GM19025 (cell line): ENCODE results near the gene RUFY2.
"Not testable (repeated sequence)": the region's sequence is repeated elsewhere in the genome, so short reads cannot be mapped to it uniquely, and the experiment has no call there.

Experiments used
- ATAC-seq: cut with Tn5 transposase; IDR thresholded peaks from one replicate; pipeline ENCODE4 v1.9.1; 2021; ENCODE audit warnings: mild to moderate bottlenecking, low read depth, moderate library complexity; ENCODE audit not compliant: unreplicated experiment

RUFY2 gene

GRCh38 chr10:68327889-68328786 is 78.9 kb downstream of the RUFY2 start:
- ATAC-seq = no peak

GRCh38 chr10:68324396-68324795 is 82.7 kb downstream of the RUFY2 start:
- not testable (repeated sequence) for ATAC-seq

GRCh38 chr10:68318331-68319059 is 88.6 kb downstream of the RUFY2 start:
- ATAC-seq = no peak

DNA sequence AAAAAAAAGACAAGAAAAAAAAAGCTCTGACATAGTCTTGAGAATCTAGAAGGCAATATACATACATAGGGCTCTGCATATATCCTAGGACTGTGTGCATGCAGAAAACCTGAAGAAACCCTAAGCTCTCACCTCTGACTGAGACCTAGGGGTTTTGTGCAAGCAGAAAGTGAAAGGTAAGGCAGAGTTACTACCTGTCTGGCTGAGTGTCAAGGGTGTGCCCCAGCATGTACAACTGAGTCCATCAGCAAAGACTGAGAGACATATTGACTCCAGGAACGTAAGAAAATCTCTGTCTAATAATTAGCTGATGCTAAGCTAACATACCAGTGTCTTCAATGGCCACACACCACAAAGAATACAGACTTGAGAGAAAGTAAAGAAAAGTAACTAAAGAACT is 91.5 kb downstream of the RUFY2 start:
- no peak for ATAC-seq

GRCh38 chr10:68314930-68315329 is 92.1 kb downstream of the RUFY2 start:
- ATAC-seq = not testable (repeated sequence)

DNA sequence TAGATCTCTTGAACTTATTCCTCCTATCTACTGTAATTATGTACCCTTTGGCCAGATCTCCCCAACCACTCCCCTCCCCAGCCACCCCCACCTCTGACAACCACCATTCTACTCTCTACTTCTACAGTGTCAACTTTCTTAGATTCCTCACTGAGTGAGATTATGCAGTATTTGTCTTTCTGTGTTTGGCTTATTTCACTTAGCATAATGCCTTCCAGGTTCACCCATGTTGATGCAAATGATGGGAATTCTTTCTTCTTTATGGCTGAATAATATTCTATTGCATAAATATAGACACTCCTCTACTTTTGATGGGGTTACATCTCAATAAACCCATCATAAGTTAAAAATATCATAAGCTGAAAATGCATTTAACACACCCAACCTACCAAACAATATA is 96.5 kb downstream of the RUFY2 start:
- no peak for ATAC-seq

- ATAC-seq = no peak
Measured at GRCh38 chr10:68305854-68306253, 101.2 kb downstream of the RUFY2 start.

DNA sequence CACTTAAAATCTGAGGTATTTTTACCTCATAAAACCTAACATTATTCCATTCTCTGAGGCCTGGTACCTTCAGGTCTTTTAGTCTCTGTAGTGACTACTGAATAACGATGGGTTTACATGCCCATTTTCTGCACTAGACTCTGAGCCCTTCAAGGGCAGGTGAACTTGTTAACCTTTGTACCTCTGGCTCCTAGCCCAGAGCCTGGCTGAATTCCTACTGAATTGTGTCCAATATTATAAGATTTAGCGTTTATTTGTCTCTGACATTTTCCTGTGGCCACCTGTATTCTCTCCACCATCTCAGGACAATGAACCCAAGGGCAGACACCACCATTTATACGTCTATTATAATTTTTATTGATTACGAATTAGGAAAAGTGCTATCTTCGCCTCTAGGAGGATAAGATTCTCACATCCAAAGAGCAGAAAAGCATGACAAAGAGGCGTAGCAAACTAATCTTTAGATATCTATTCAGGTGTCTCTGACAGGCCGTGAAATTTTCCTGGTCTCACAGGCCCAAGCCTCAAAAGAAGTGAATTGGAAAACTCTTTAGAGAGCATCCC is 103.1 kb downstream of the RUFY2 start:
- no peak for ATAC-seq

DNA sequence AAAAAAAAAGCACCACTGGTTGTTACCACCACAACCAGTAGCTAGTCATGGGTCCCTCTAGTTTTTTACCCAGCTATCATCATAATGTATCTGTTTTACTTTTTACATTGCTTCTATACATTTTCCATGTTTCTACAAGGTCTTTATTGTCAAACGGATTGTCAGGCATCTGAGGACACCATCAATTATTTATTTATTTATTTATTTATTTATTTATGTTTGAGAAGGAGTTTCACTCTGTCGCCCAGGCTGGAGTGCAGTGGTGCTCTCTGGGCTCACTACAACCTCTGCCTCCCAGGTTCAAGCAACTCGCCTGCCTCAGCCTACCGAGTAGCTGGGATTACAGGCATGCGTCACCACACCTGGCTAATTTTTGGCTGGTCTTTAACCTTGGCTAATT is 104.2 kb downstream of the RUFY2 start:
- ATAC-seq = no peak

GRCh38 chr10:68302503-68302823 is 104.6 kb downstream of the RUFY2 start:
- no peak for ATAC-seq

- no peak for ATAC-seq
Measured at GRCh38 chr10:68301790-68302502, 105.1 kb downstream of the RUFY2 start.

GRCh38 chr10:68301301-68301700 is 105.8 kb downstream of the RUFY2 start:
- no peak for ATAC-seq

DNA sequence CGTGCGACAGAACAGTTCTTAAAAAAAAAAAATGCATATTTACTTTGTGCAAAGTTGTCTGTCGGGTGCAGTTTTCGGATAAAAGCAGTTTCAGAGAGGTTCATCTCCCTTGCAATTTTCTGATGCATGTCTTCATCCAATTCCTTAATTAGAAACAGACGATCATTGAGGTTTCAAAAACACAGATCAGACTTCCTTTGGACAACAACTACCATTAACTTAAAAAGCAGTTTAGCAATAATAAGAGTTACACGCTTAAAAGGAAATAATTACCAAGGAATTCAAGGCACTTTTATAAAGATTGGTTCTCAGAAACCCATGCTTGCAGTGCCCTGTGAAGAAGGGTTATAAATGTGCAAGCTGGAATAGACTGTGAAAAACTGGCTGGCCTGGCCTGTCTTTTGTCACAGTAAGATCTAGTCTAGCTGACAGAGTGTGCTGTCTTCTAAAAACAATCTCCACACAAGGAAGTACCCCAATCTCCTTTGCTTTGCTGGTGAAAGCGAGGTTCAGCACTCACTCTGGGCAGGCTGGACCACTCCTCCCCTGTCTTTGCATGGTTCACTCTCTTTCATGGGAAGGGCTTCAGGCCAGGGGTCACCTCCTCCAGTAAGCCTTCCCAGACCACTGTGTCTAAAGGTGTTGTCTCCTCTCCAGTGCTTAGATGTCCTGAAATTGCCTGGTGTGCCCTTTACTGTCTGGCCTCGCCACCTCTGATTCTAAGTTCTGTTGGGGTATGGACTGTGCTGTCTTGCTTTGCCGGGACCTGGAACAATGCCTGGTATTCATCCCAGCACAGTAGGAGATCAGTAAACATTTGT is 110.0 kb downstream of the RUFY2 start:
- ATAC-seq = no peak
